H9 (cell line): Measurements from ENCODE around the gene FAM184A. TPM values are rescaled to one million over a fixed set of nuclear protein-coding genes. Genes with fewer than 3 reads are reported as not detected.

ENCODE experiments used
- DNase-seq: peaks from one replicate; pipeline ENCODE4 v3.0.0-alpha.2; 2017
- H2AFZ ChIP-seq: one replicate; pipeline ENCODE4 v1.6.1; 2013; ENCODE audit warnings: mild to moderate bottlenecking, low read length, control low read depth, moderate library complexity
- H2AK5ac ChIP-seq: 2 replicates; pipeline ENCODE4 v1.6.1; 2013; ENCODE audit warnings: low read length, control low read depth, mixed read lengths; ENCODE audit not compliant: insufficient read length
- H2BK120ac ChIP-seq: one replicate; pipeline ENCODE4 v1.6.1; 2013; ENCODE audit warnings: low read depth, mild to moderate bottlenecking, low read length, control low read depth, inconsistent platforms; ENCODE audit not compliant: poor library complexity, severe bottlenecking
- H2BK12ac ChIP-seq: 2 replicates; pipeline ENCODE4 v1.6.1; 2013; ENCODE audit warnings: low read length, control low read depth, mixed read lengths, low read depth; ENCODE audit not compliant: insufficient read length
- H2BK15ac ChIP-seq: 2 replicates; pipeline ENCODE4 v1.6.1; 2013; ENCODE audit warnings: low read depth, low read length, control low read depth
- H2BK20ac ChIP-seq: one replicate; pipeline ENCODE4 v1.6.1; 2013; ENCODE audit warnings: low read depth, mild to moderate bottlenecking, low read length, control low read depth, inconsistent platforms; ENCODE audit not compliant: poor library complexity, severe bottlenecking
- H2BK5ac ChIP-seq: 2 replicates; pipeline ENCODE4 v1.6.1; 2013; ENCODE audit warnings: low read length, control low read depth, mixed read lengths; ENCODE audit not compliant: insufficient read length
- H3K14ac ChIP-seq: 2 replicates; pipeline ENCODE4 v1.6.1; 2013; ENCODE audit warnings: low read length, control low read depth; ENCODE audit not compliant: insufficient read depth
- H3K18ac ChIP-seq: 2 replicates; pipeline ENCODE4 v1.6.1; 2013; ENCODE audit warnings: low read depth, mild to moderate bottlenecking, mixed read lengths, low read length, control low read depth; ENCODE audit not compliant: insufficient read length
- H3K23ac ChIP-seq: 2 replicates; pipeline ENCODE4 v1.6.1; 2013; ENCODE audit warnings: low read length, control low read depth, mixed read lengths, low read depth; ENCODE audit not compliant: insufficient read length
- H3K23me2 ChIP-seq: 2 replicates; pipeline ENCODE4 v1.6.1; 2013; ENCODE audit warnings: low read depth, mild to moderate bottlenecking, mixed read lengths, low read length, control low read depth; ENCODE audit not compliant: insufficient read length, poor library complexity, severe bottlenecking
- H3K27ac ChIP-seq: 2 replicates; pipeline ENCODE4 v1.5.1; 2013; ENCODE audit warnings: low read length, control low read depth, mixed read lengths, low read depth; ENCODE audit not compliant: insufficient read length
- H3K27me3 ChIP-seq: 2 replicates; pipeline ENCODE4 v1.6.1; 2013; ENCODE audit warnings: low read length, control low read depth, inconsistent platforms; ENCODE audit not compliant: insufficient read depth
- H3K4ac ChIP-seq: 2 replicates; pipeline ENCODE4 v1.6.1; 2013; ENCODE audit warnings: low read depth, mild to moderate bottlenecking, control low read depth, inconsistent platforms, low read length, moderate library complexity
- H3K4me1 ChIP-seq: 2 replicates; pipeline ENCODE4 v1.6.1; 2013; ENCODE audit warnings: low read length, control low read depth, inconsistent platforms; ENCODE audit not compliant: insufficient read depth
- H3K4me2 ChIP-seq: 2 replicates; pipeline ENCODE4 v1.6.1; 2013; ENCODE audit warnings: low read length, control low read depth, mixed read lengths; ENCODE audit not compliant: insufficient read length, insufficient read depth
- H3K56ac ChIP-seq: 2 replicates; pipeline ENCODE4 v1.6.1; 2013; ENCODE audit warnings: low read depth, mild to moderate bottlenecking, mixed read lengths, low read length, control low read depth; ENCODE audit not compliant: insufficient read length
- H3K79me1 ChIP-seq: 2 replicates; pipeline ENCODE4 v1.6.1; 2013; ENCODE audit warnings: low read depth, mild to moderate bottlenecking, moderate library complexity, low read length, control low read depth, inconsistent platforms; ENCODE audit not compliant: insufficient read depth, poor library complexity, severe bottlenecking
- H3K79me2 ChIP-seq: 2 replicates; pipeline ENCODE4 v1.6.1; 2013; ENCODE audit warnings: low read length, control low read depth, inconsistent platforms; ENCODE audit not compliant: insufficient read depth
- H3K9ac ChIP-seq: 2 replicates; pipeline ENCODE4 v1.6.1; 2013; ENCODE audit warnings: low read length, control low read depth, mixed read lengths; ENCODE audit not compliant: insufficient read length; ENCODE audit errors: extremely low read depth
- H3K9me3 ChIP-seq: one replicate; pipeline ENCODE4 v1.6.1; 2013; ENCODE audit warnings: low read depth, low read length, inconsistent platforms; ENCODE audit not compliant: control insufficient read depth
- H3T11ph ChIP-seq: one replicate; pipeline ENCODE4 v1.6.1; 2013; ENCODE audit warnings: mild to moderate bottlenecking, low read length, control low read depth, inconsistent platforms
- H4K20me1 ChIP-seq: one replicate; pipeline ENCODE4 v1.6.1; 2013; ENCODE audit not compliant: control insufficient read depth, insufficient read length, insufficient read depth
- H4K5ac ChIP-seq: 2 replicates; pipeline ENCODE4 v1.6.1; 2013; ENCODE audit warnings: low read depth, mild to moderate bottlenecking, mixed read lengths, low read length, control low read depth; ENCODE audit not compliant: insufficient read length
- H4K8ac ChIP-seq: replicated peaks from 2 replicates; pipeline ENCODE4 v1.6.1; 2013; ENCODE audit warnings: low read length, control low read depth, mixed read lengths, low read depth; ENCODE audit not compliant: insufficient read length
- H4K91ac ChIP-seq: 2 replicates; pipeline ENCODE4 v1.6.1; 2013; ENCODE audit warnings: low read depth, mild to moderate bottlenecking, moderate library complexity, mixed read lengths, low read length, control low read depth; ENCODE audit not compliant: insufficient read length
- H3K27ac Mint-ChIP-seq, 3 experiments: 2 replicates in 2 of 3; 3 replicates in 1 of 3; pipeline ENCODE4 v1.8.0; 2020 to 2021; ENCODE audit warnings: mixed read lengths in 3 of 3, mild to moderate bottlenecking in 1 of 3, moderate library complexity in 1 of 3
- H3K27me3 Mint-ChIP-seq: 2 replicates; pipeline ENCODE4 v1.8.0; 2021; ENCODE audit warnings: low read depth, mild to moderate bottlenecking, moderate library complexity, mixed read lengths
- H3K36me3 Mint-ChIP-seq, 3 experiments: 2 replicates in 2 of 3; 3 replicates in 1 of 3; pipeline ENCODE4 v1.8.0; 2020 to 2021; ENCODE audit warnings: low read depth in 3 of 3, mixed read lengths in 3 of 3; ENCODE audit not compliant: insufficient read depth in 1 of 3
- H3K4me1 Mint-ChIP-seq, 2 experiments: 2 replicates each; pipeline ENCODE4 v1.8.0; 2020; ENCODE audit warnings: mixed read lengths in 2 of 2
- H3K4me3 Mint-ChIP-seq, 2 experiments: 2 replicates in 1 of 2; 3 replicates in 1 of 2; pipeline ENCODE4 v1.8.0; 2020 to 2021; ENCODE audit warnings: mild to moderate bottlenecking in 2 of 2, mixed read lengths in 2 of 2, moderate library complexity in 1 of 2
- H3K9me3 Mint-ChIP-seq, 2 experiments: 2 replicates in 1 of 2; 3 replicates in 1 of 2; pipeline ENCODE4 v1.8.0; 2020; ENCODE audit warnings: mild to moderate bottlenecking in 2 of 2, mixed read lengths in 2 of 2, moderate library complexity in 1 of 2
- WGBS: extraction: QIAGEN DNeasy Blood & Tissue Kit; methylation state at CpG from one replicate; pipeline ENCODE4 v1.1.7; 2013; ENCODE audit warnings: missing lambda C conversion rate, low lambda C conversion rate, mixed read lengths; ENCODE audit not compliant: insufficient read length; ENCODE audit errors: extremely low coverage; 5-methylcytosine and 5-hydroxymethylcytosine counted together
- total RNA-seq: library from RNA; stranded (reverse); gene quantifications from 2 replicates; pipeline ENCODE4 v1.2.1, GENCODE V29; 2021
- TF ChIP-seq, protein P1 (sequence below): fragments of 200-600 bp; sonication (generic); conservative IDR thresholded peaks from 3 replicates; pipeline ENCODE4 v1.8.0; 2021; ENCODE audit warnings: antibody characterized with exemption, mild to moderate bottlenecking

The FAM184A gene
- total RNA-seq, 1 experiment from 2014 or later: 11.4 TPM

DNA sequence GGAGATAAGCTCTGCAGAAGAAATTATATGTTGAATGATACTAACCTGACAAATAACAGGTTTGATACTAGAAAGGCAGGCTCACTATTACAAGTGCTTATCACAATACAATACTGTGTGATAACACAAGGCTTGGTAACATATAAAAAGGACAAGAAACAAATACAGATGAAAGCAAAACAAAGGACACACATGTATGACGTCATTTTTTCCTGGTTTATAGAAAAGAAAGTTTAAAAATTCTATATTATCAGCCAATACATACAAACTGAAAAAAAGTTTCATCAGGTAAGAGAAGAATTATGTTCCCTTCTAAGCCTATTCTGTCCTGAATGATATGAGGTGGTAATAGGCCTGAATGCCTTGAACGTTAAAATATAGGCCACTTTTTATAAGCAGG, 111.2 kb downstream of the FAM184A start:
- H3K27ac Mint-ChIP-seq: no peak overlapping the region
- H3K9me3 ChIP-seq: no peaks in the 10 kb centered on the region
- H3K79me2 ChIP-seq: no peaks in the 10 kb centered on the region
- TF ChIP-seq, protein P1, sequence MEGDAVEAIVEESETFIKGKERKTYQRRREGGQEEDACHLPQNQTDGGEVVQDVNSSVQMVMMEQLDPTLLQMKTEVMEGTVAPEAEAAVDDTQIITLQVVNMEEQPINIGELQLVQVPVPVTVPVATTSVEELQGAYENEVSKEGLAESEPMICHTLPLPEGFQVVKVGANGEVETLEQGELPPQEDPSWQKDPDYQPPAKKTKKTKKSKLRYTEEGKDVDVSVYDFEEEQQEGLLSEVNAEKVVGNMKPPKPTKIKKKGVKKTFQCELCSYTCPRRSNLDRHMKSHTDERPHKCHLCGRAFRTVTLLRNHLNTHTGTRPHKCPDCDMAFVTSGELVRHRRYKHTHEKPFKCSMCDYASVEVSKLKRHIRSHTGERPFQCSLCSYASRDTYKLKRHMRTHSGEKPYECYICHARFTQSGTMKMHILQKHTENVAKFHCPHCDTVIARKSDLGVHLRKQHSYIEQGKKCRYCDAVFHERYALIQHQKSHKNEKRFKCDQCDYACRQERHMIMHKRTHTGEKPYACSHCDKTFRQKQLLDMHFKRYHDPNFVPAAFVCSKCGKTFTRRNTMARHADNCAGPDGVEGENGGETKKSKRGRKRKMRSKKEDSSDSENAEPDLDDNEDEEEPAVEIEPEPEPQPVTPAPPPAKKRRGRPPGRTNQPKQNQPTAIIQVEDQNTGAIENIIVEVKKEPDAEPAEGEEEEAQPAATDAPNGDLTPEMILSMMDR: no peak
- H2AK5ac ChIP-seq: no peak overlapping the region
- H3K9me3 Mint-ChIP-seq: no peaks in the 10 kb centered on the region
- no peaks in the 10 kb centered on the region for H3K27me3 Mint-ChIP-seq
- H3K23me2 ChIP-seq: no peaks in the 10 kb centered on the region
- no peaks in the 10 kb centered on the region for H3K79me1 ChIP-seq
- H3K4me1 ChIP-seq: no peaks in the 10 kb centered on the region
- no peak overlapping the region for H3K27ac ChIP-seq
- no peak overlapping the region for H3K14ac ChIP-seq
- H3K27me3 ChIP-seq: no peaks in the 10 kb centered on the region
- WGBS: no CpG with 5 or more reads among the region's 2 CpGs
- no peak overlapping the region for H4K91ac ChIP-seq
- H4K20me1 ChIP-seq: no peaks in the 10 kb centered on the region
- no peak overlapping the region for H2AFZ ChIP-seq
- H3K4me2 ChIP-seq: no peak overlapping the region
- no peak overlapping the region for H2BK120ac ChIP-seq
- H3K4me1 Mint-ChIP-seq: peaks cover 5 to 6% of the 10 kb centered on the region in 2 experiments
- DNase-seq: no peak
- H3K56ac ChIP-seq: no peak overlapping the region
- no peak overlapping the region for H2BK5ac ChIP-seq
- no peak overlapping the region for H3K9ac ChIP-seq
- H4K5ac ChIP-seq: no peak overlapping the region
- H3K18ac ChIP-seq: no peak overlapping the region
- no peak overlapping the region for H4K8ac ChIP-seq
- H3K36me3 Mint-ChIP-seq: no peaks in the 10 kb centered on the region; a peak in 1 of 7 replicates
- no peak overlapping the region for H3K4ac ChIP-seq
- no peak overlapping the region for H2BK20ac ChIP-seq
- H3K23ac ChIP-seq: no peak overlapping the region
- H2BK12ac ChIP-seq: no peak overlapping the region
- no peak overlapping the region for H2BK15ac ChIP-seq
- no peak overlapping the region for H3T11ph ChIP-seq
- H3K4me3 Mint-ChIP-seq: no peak overlapping the region
